Measurements from ENCODE around the gene CPZ. TPM values are rescaled to one million over a fixed set of nuclear protein-coding genes. Genes with fewer than 3 reads are reported as not detected.

CPZ gene
- total RNA-seq, 3 donors from 2014 or later: 2.9 to 13.4 (median 7.5) TPM

DNA sequence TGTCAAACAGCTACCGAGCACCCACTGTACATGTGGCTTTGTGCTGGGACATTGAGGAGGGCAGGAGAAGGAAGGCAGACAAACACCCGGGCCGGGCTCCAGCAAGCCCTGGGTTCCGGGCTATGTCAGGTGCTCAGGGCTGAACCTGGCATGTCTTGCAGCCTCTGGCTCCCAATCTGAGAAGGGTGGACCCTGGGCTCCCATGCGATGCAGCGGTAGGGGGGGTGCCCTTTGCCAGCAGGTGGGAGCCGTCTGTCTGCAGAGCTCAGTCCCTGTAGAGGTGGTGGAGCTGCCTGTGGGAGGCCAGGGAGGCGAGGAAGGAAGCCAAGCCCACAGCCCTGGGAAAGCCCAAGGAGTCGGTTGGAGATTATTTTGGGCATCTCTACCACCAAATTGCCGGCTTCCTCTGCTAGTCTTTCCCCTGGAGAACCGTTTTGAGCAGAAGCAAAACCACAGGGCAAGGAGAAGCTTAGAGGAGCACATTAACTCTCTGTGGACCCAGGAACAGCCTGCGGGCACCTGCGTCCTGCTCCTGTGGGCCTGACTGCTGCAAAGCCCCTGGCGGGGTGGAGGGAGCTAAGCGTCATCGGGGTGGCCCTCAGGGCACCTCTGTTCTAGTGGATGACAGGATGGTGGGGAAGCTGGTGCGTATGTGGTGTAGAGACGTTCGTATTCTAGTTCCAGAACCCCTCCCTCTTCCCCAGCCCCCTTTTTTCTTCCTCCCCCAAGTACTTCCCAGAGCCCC, 10.3 kb downstream of the CPZ start:
- Histone ChIP-seq H3K4me3 (no peak overlapping the region), H3K27ac (no peak overlapping the region), H3K36me3 (no peaks in the 10 kb centered on the region), H3K27me3 (peaks cover 0 to 12% of the 10 kb centered on the region in 2 donors), H3K9me3 (no peaks in the 10 kb centered on the region), H3K4me1 (no peaks in the 10 kb centered on the region)
- no peak for DNase-seq (ENCODE audit: low spot score in 2 of 2)
- TF ChIP-seq POLR2A (IDR thresholded peaks at IDR 0.05): no peak
- TF ChIP-seq, protein P1, sequence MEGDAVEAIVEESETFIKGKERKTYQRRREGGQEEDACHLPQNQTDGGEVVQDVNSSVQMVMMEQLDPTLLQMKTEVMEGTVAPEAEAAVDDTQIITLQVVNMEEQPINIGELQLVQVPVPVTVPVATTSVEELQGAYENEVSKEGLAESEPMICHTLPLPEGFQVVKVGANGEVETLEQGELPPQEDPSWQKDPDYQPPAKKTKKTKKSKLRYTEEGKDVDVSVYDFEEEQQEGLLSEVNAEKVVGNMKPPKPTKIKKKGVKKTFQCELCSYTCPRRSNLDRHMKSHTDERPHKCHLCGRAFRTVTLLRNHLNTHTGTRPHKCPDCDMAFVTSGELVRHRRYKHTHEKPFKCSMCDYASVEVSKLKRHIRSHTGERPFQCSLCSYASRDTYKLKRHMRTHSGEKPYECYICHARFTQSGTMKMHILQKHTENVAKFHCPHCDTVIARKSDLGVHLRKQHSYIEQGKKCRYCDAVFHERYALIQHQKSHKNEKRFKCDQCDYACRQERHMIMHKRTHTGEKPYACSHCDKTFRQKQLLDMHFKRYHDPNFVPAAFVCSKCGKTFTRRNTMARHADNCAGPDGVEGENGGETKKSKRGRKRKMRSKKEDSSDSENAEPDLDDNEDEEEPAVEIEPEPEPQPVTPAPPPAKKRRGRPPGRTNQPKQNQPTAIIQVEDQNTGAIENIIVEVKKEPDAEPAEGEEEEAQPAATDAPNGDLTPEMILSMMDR (IDR thresholded peaks at IDR 0.05): no peak
- TF ChIP-seq POLR2AphosphoS5 (IDR thresholded peaks at IDR 0.05): no peak
- intact Hi-C loops (cut with DNase I; ENCODE audit: low total_unique reads): no loop called here

DNA sequence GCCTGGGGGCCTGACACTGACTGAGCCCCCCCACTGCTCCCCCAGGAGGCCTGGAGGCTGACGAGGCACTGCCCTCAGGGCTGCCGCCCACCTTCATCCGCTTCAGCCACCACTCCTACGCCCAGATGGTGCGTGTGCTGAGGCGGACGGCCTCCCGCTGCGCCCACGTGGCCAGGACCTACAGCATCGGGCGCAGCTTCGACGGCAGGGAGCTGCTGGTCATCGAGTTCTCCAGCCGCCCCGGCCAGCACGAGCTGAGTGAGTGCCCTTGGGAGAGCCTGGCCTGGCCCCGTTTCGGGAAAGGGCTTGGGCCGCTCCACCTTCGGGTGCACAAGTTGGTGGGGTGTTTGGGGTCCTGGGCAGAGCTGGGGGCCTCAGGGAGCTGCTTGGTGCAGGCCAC, 11.4 kb downstream of the CPZ start:
- Histone ChIP-seq H3K4me1 (no peaks in the 10 kb centered on the region), H3K4me3 (no peak overlapping the region), H3K27me3 (peaks cover 0 to 18% of the 10 kb centered on the region in 2 donors), H3K27ac (no peak overlapping the region), H3K36me3 (no peaks in the 10 kb centered on the region), H3K9me3 (no peaks in the 10 kb centered on the region)
- TF ChIP-seq, protein P1 (IDR thresholded peaks at IDR 0.05): no peak
- no peak for TF ChIP-seq POLR2AphosphoS5 (IDR thresholded peaks at IDR 0.05)
- TF ChIP-seq POLR2A (IDR thresholded peaks at IDR 0.05): no peak
- intact Hi-C loops (cut with DNase I; ENCODE audit: low total_unique reads): no loop called here
- no peak for DNase-seq (ENCODE audit: low spot score in 2 of 2)

DNA sequence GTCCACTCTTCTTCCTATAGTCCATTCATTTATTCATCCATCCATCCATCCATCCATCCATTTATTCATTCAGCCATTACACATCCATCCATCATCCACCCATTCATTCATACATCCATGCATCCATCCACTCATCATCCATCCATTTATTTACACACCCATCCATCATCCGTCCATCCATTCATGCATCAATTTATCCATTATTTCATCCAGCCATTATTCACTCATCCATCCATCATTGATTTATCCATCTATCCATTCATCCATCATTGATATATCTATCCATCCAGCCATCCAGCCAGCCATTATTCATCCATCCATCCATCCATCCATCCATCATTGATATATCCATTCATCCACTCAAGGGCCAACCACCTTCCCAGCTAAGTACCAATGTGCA, 12.7 kb downstream of the CPZ start:
- Histone ChIP-seq H3K4me3 (no peak overlapping the region), H3K4me1 (no peaks in the 10 kb centered on the region), H3K9me3 (no peaks in the 10 kb centered on the region), H3K27ac (no peak overlapping the region), H3K36me3 (no peaks in the 10 kb centered on the region), H3K27me3 (peaks cover 0 to 18% of the 10 kb centered on the region in 2 donors)
- intact Hi-C loops (cut with DNase I; ENCODE audit: low total_unique reads): no loop called here
- TF ChIP-seq, protein P1 (IDR thresholded peaks at IDR 0.05): no peak
- no peak for TF ChIP-seq POLR2AphosphoS5 (IDR thresholded peaks at IDR 0.05)
- no peak for TF ChIP-seq POLR2A (IDR thresholded peaks at IDR 0.05)
- no peak for DNase-seq (ENCODE audit: low spot score in 2 of 2)

DNA sequence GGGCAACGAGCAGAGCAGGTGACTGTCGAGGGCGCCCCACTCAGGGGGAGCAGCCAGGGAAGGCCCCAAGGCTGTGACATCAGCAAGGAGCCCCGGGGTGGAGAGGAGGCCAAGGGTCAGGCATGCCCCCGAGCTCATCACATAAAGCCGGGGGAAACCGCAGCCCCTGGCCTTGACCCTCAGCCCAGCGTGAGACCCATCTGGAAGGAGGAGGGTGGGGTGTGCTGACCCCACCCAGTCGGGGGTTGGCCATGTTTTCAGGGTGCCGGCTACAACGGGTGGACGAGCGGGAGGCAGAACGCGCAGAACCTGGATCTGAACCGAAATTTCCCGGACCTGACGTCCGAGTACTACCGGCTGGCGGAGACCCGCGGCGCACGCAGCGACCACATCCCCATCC, 13.9 kb downstream of the CPZ start:
- H3K4me3 ChIP-seq: no peak overlapping the region
- intact Hi-C loops (cut with DNase I; ENCODE audit: low total_unique reads): no loop called here
- no peaks in the 10 kb centered on the region for H3K4me1 ChIP-seq
- no peak overlapping the region for H3K27ac ChIP-seq
- no peaks in the 10 kb centered on the region for H3K36me3 ChIP-seq
- no peaks in the 10 kb centered on the region for H3K9me3 ChIP-seq
- TF ChIP-seq, protein P1 (IDR thresholded peaks at IDR 0.05): no peak
- no peak for TF ChIP-seq POLR2A (IDR thresholded peaks at IDR 0.05)
- no peak for TF ChIP-seq POLR2AphosphoS5 (IDR thresholded peaks at IDR 0.05)
- peaks cover 0 to 18% of the 10 kb centered on the region in 2 donors for H3K27me3 ChIP-seq
- no peak for DNase-seq (ENCODE audit: low spot score in 2 of 2)

DNA sequence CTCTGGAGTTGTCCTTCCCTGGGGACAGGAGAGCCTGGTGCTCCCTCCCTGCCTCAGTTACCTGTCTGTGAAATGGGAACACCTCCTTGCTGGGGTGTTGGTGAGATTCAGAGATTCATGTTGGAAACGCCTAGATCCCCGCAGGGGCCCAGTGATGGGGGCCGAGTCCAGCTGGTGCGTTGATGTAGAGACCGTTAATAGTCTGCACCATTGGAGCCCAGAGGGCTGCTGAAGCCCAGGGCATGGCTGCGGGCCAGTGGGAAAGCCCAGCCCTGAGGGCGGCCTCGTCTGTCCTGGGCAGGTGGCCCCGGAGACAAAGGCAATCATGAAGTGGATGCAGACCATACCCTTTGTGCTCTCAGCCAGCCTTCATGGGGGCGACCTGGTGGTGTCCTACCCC, 14.4 kb downstream of the CPZ start:
- no peaks in the 10 kb centered on the region for H3K36me3 ChIP-seq
- TF ChIP-seq, protein P1 (IDR thresholded peaks at IDR 0.05): no peak
- no peak for TF ChIP-seq POLR2A (IDR thresholded peaks at IDR 0.05)
- TF ChIP-seq POLR2AphosphoS5 (IDR thresholded peaks at IDR 0.05): no peak
- H3K27me3 ChIP-seq: peaks cover 0 to 18% of the 10 kb centered on the region in 2 donors
- DNase-seq (ENCODE audit: low spot score in 2 of 2): no peak
- no peak overlapping the region for H3K4me3 ChIP-seq
- H3K9me3 ChIP-seq: no peaks in the 10 kb centered on the region
- no peaks in the 10 kb centered on the region for H3K4me1 ChIP-seq
- no peak overlapping the region for H3K27ac ChIP-seq
- intact Hi-C loops (cut with DNase I; ENCODE audit: low total_unique reads): no loop called here

Data from breast epithelium (tissue), 4 donors.